GM19193 (cell line): ENCODE results near the gene FCMR.

Source experiments
- POLR2A ChIP-seq: IDR thresholded peaks from 4 replicates; pipeline ENCODE4 v1.6.1; 2011; ENCODE audit not compliant: insufficient read depth, insufficient read length; ENCODE audit errors: extremely low read depth

FCMR gene

GRCh38 chr1:206913766-206914537 is 7.8 kb downstream of the FCMR start:
- no peak for TF ChIP-seq POLR2A

- peak; percentile 26 for TF ChIP-seq POLR2A
Observed at GRCh38 chr1:206912445-206913095, 9.2 kb downstream of the FCMR start.

GRCh38 chr1:206911064-206911663 is 10.6 kb downstream of the FCMR start:
- TF ChIP-seq POLR2A, result no peak

GRCh38 chr1:206909883-206910318 is 11.8 kb downstream of the FCMR start:
- TF ChIP-seq POLR2A, result no peak

- TF ChIP-seq POLR2A, result peak; percentile 26
Observed at GRCh38 chr1:206909161-206909882, 12.4 kb downstream of the FCMR start.

- no peak for TF ChIP-seq POLR2A
Observed at GRCh38 chr1:206908038-206908437, 13.7 kb downstream of the FCMR start.

GRCh38 chr1:206907304-206907991 is 14.3 kb downstream of the FCMR start:
- no peak for TF ChIP-seq POLR2A

GRCh38 chr1:206905295-206906164 is 16.2 kb downstream of the FCMR start:
- no peak for TF ChIP-seq POLR2A

- TF ChIP-seq POLR2A, result no peak
Observed at GRCh38 chr1:206904423-206905142, 17.2 kb downstream of the FCMR start.

- TF ChIP-seq POLR2A, result no peak
Observed at GRCh38 chr1:206903687-206904086, 18.1 kb downstream of the FCMR start.

GRCh38 chr1:206902702-206903101 is 19.0 kb downstream of the FCMR start:
- peak; percentile 37 for TF ChIP-seq POLR2A

- TF ChIP-seq POLR2A, result no peak
Observed at GRCh38 chr1:206901944-206902343, 19.8 kb downstream of the FCMR start.

GRCh38 chr1:206900149-206900548 is 21.6 kb downstream of the FCMR start:
- no peak for TF ChIP-seq POLR2A
